ENCODE measurements around the gene RGS6.

DNA sequence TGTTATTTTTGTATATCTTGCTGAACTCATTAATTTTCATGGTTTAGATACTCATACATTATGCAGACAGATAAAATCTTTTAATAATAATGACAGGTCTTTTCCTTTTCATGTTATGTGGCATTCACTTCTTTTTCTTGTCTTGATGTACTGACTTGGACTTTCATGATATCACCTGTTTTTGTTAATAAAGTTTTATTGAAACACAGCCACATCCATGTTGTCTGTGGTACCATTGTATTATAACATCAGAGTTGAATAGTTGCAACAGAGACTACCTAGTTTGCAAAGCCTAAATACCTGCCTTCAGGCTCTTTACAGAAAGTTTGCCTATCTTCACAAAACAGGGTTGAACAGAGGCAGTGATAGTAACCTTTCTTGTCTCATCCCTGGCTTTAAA is 85.1 kb downstream of the RGS6 start:
- no peak for TF ChIP-seq CTCF (IDR thresholded peaks at IDR 0.05)
- TF ChIP-seq POLR2AphosphoS5 (IDR thresholded peaks at IDR 0.05): no peak
